ENCODE data around the gene LAMA1.

Gene LAMA1

GRCh38 chr18:7037470-7037869 is 80.1 kb downstream of the LAMA1 start:
- DNase-seq: no peak
- Histone ChIP-seq H3K27ac (ENCODE audit: low read length) (no peak overlapping the region), H3K9me3 (ENCODE audit: insufficient read depth, low read length, severe bottlenecking) (no peaks in the 10 kb centered on the region), H2AFZ (ENCODE audit: low read depth, low read length) (no peak overlapping the region), H3K27me3 (ENCODE audit: insufficient read depth, low read length, poor library complexity) (no peaks in the 10 kb centered on the region), H3K36me3 (ENCODE audit: insufficient read depth, low read length) (no peaks in the 10 kb centered on the region), H3K9ac (ENCODE audit: low read depth, low read length) (no peak overlapping the region), H3K4me1 (ENCODE audit: insufficient read depth, low read length) (no peaks in the 10 kb centered on the region), H3K4me3 (ENCODE audit: low read depth in 1 of 2, low read length in 2 of 2) (no peak overlapping the region), H3K79me2 (ENCODE audit: insufficient read depth, low read length) (no peaks in the 10 kb centered on the region), H3K4me2 (ENCODE audit: insufficient read depth, low read length) (no peak overlapping the region), H4K20me1 (ENCODE audit: insufficient read depth, low read length) (no peaks in the 10 kb centered on the region)
- ATAC-seq (ENCODE audit: insufficient read depth, low read depth): no peak
- TF ChIP-seq CTCF (IDR thresholded peaks at IDR 0.05; ENCODE audit: borderline replicate concordance, extremely low read depth, low read length, poor library complexity, severe bottlenecking): no peak

GRCh38 chr18:7035807-7036206 is 81.8 kb downstream of the LAMA1 start:
- no peak overlapping the region for H2AFZ ChIP-seq (ENCODE audit: low read depth, low read length)
- no peaks in the 10 kb centered on the region for H4K20me1 ChIP-seq (ENCODE audit: insufficient read depth, low read length)
- H3K79me2 ChIP-seq (ENCODE audit: insufficient read depth, low read length): no peaks in the 10 kb centered on the region
- H3K4me3 ChIP-seq (ENCODE audit: low read depth in 1 of 2, low read length in 2 of 2): no peak overlapping the region
- no peak overlapping the region for H3K4me2 ChIP-seq (ENCODE audit: insufficient read depth, low read length)
- no peaks in the 10 kb centered on the region for H3K27me3 ChIP-seq (ENCODE audit: insufficient read depth, low read length, poor library complexity)
- no peak overlapping the region for H3K27ac ChIP-seq (ENCODE audit: low read length)
- H3K36me3 ChIP-seq (ENCODE audit: insufficient read depth, low read length): no peaks in the 10 kb centered on the region
- ATAC-seq (ENCODE audit: insufficient read depth, low read depth): no peak
- DNase-seq: no peak
- H3K4me1 ChIP-seq (ENCODE audit: insufficient read depth, low read length): no peaks in the 10 kb centered on the region
- H3K9ac ChIP-seq (ENCODE audit: low read depth, low read length): no peak overlapping the region
- TF ChIP-seq EZH2 (IDR thresholded peaks at IDR 0.05; ENCODE audit: borderline replicate concordance, low read depth, low read length, severe bottlenecking): no peak
- no peak for TF ChIP-seq CTCF (IDR thresholded peaks at IDR 0.05; ENCODE audit: borderline replicate concordance, extremely low read depth, low read length, poor library complexity, severe bottlenecking)
- no peaks in the 10 kb centered on the region for H3K9me3 ChIP-seq (ENCODE audit: insufficient read depth, low read length, severe bottlenecking)

DNA sequence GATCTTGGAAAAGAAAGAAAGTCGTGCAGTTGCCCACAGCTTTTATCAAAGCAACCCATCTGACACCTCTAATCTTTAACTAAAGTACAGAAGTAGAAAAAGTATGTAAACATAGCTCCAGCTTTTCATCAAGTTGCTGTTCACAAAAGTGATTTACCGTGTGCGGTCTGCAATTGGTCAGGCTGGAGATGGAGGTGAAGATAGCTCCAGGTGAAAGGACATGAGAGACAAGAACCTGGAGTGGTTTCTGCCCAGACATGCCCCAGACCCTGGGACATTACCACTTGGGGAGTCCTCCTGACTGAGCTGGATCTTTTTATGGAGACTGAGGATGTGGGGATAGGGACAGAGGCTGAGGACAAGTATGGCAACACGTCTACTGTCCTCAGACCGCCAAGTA is 82.7 kb downstream of the LAMA1 start:
- DNase-seq (no peak), ATAC-seq (ENCODE audit: insufficient read depth, low read depth) (no peak)
- Histone ChIP-seq H4K20me1 (ENCODE audit: insufficient read depth, low read length) (no peaks in the 10 kb centered on the region), H3K4me2 (ENCODE audit: insufficient read depth, low read length) (no peak overlapping the region), H3K4me3 (ENCODE audit: low read depth in 1 of 2, low read length in 2 of 2) (no peak overlapping the region), H2AFZ (ENCODE audit: low read depth, low read length) (no peak overlapping the region), H3K79me2 (ENCODE audit: insufficient read depth, low read length) (no peaks in the 10 kb centered on the region), H3K9me3 (ENCODE audit: insufficient read depth, low read length, severe bottlenecking) (no peaks in the 10 kb centered on the region), H3K27ac (ENCODE audit: low read length) (no peak overlapping the region), H3K36me3 (ENCODE audit: insufficient read depth, low read length) (no peaks in the 10 kb centered on the region), H3K9ac (ENCODE audit: low read depth, low read length) (no peak overlapping the region), H3K27me3 (ENCODE audit: insufficient read depth, low read length, poor library complexity) (no peaks in the 10 kb centered on the region), H3K4me1 (ENCODE audit: insufficient read depth, low read length) (no peaks in the 10 kb centered on the region)
- no peak for TF ChIP-seq EZH2 (IDR thresholded peaks at IDR 0.05; ENCODE audit: borderline replicate concordance, low read depth, low read length, severe bottlenecking)
- no peak for TF ChIP-seq CTCF (IDR thresholded peaks at IDR 0.05; ENCODE audit: borderline replicate concordance, extremely low read depth, low read length, poor library complexity, severe bottlenecking)

- DNase-seq: no peak
Observed at GRCh38 chr18:7032537-7032936, 85.1 kb downstream of the LAMA1 start.

More at GRCh38 chr18:7032537-7032936, 85.1 kb downstream of the LAMA1 start:
- H4K20me1 ChIP-seq (ENCODE audit: insufficient read depth, low read length): no peaks in the 10 kb centered on the region
- H3K27me3 ChIP-seq (ENCODE audit: insufficient read depth, low read length, poor library complexity): no peaks in the 10 kb centered on the region
- no peaks in the 10 kb centered on the region for H3K9me3 ChIP-seq (ENCODE audit: insufficient read depth, low read length, severe bottlenecking)
- no peak overlapping the region for H3K9ac ChIP-seq (ENCODE audit: low read depth, low read length)
- H3K4me2 ChIP-seq (ENCODE audit: insufficient read depth, low read length): no peak overlapping the region
- no peaks in the 10 kb centered on the region for H3K36me3 ChIP-seq (ENCODE audit: insufficient read depth, low read length)
- H3K4me3 ChIP-seq (ENCODE audit: low read depth in 1 of 2, low read length in 2 of 2): no peak overlapping the region
- no peak overlapping the region for H3K27ac ChIP-seq (ENCODE audit: low read length)
- H2AFZ ChIP-seq (ENCODE audit: low read depth, low read length): no peak overlapping the region
- H3K79me2 ChIP-seq (ENCODE audit: insufficient read depth, low read length): no peaks in the 10 kb centered on the region
- ATAC-seq (ENCODE audit: insufficient read depth, low read depth): no peak
- H3K4me1 ChIP-seq (ENCODE audit: insufficient read depth, low read length): no peaks in the 10 kb centered on the region
- TF ChIP-seq CTCF (IDR thresholded peaks at IDR 0.05; ENCODE audit: borderline replicate concordance, extremely low read depth, low read length, poor library complexity, severe bottlenecking) (no peak), EZH2 (IDR thresholded peaks at IDR 0.05; ENCODE audit: borderline replicate concordance, low read depth, low read length, severe bottlenecking) (no peak)
